ENCODE data around the gene SLC35F4.

SLC35F4 gene

GRCh38 chr14:57785058-57785457 lies 80.8 kb downstream of the SLC35F4 start:
- DNase-seq (ENCODE audit: low read depth), result no peak
- no peak for TF ChIP-seq CTCF (IDR thresholded peaks at IDR 0.05; ENCODE audit: control insufficient read depth, extremely low read depth, insufficient read depth)
- no peak overlapping the region for H3K4me3 ChIP-seq (ENCODE audit: low read depth, low read length)

GRCh38 chr14:57771801-57772200 lies 94.1 kb downstream of the SLC35F4 start:
- no peak for DNase-seq (ENCODE audit: low read depth)
- TF ChIP-seq CTCF (IDR thresholded peaks at IDR 0.05; ENCODE audit: control insufficient read depth, extremely low read depth, insufficient read depth), result no peak

GRCh38 chr14:57769863-57770523 lies 95.9 kb downstream of the SLC35F4 start:
- TF ChIP-seq CTCF (IDR thresholded peaks at IDR 0.05; ENCODE audit: control insufficient read depth, extremely low read depth, insufficient read depth), result no peak
- no peak overlapping the region for H3K4me3 ChIP-seq (ENCODE audit: low read depth, low read length)
- no peak for DNase-seq (ENCODE audit: low read depth)

More at GRCh38 chr14:57771801-57772200, 94.1 kb downstream of the SLC35F4 start:
- no peak overlapping the region for H3K4me3 ChIP-seq (ENCODE audit: low read depth, low read length)

GRCh38 chr14:57761800-57762199 lies 104.1 kb downstream of the SLC35F4 start:
- DNase-seq (ENCODE audit: low read depth), result no peak
- no peak overlapping the region for H3K4me3 ChIP-seq (ENCODE audit: low read depth, low read length)
- no peak for TF ChIP-seq CTCF (IDR thresholded peaks at IDR 0.05; ENCODE audit: control insufficient read depth, extremely low read depth, insufficient read depth)

- no peak for TF ChIP-seq CTCF (IDR thresholded peaks at IDR 0.05; ENCODE audit: control insufficient read depth, extremely low read depth, insufficient read depth)
- DNase-seq (ENCODE audit: low read depth), result no peak
- no peak overlapping the region for H3K4me3 ChIP-seq (ENCODE audit: low read depth, low read length)
Observed at GRCh38 chr14:57760896-57761295, 105.0 kb downstream of the SLC35F4 start.

GRCh38 chr14:57755018-57755521 lies 110.8 kb downstream of the SLC35F4 start:
- TF ChIP-seq CTCF (IDR thresholded peaks at IDR 0.05; ENCODE audit: control insufficient read depth, extremely low read depth, insufficient read depth), result no peak
- no peak overlapping the region for H3K4me3 ChIP-seq (ENCODE audit: low read depth, low read length)
- DNase-seq (ENCODE audit: low read depth), result no peak

GRCh38 chr14:57754527-57754926 lies 111.4 kb downstream of the SLC35F4 start:
- DNase-seq (ENCODE audit: low read depth), result no peak
- no peak overlapping the region for H3K4me3 ChIP-seq (ENCODE audit: low read depth, low read length)
- no peak for TF ChIP-seq CTCF (IDR thresholded peaks at IDR 0.05; ENCODE audit: control insufficient read depth, extremely low read depth, insufficient read depth)

Data from LNCaP clone FGC (cell line).